Sigmoid colon (tissue), 4 donors: Measurements from ENCODE around the gene MAP2.

ENCODE experiments used
- CTCF ChIP-seq, 4 experiments: fragments of 450-650 bp in 3 of 4; fragments of 200-600 bp in 1 of 4; IDR thresholded peaks; one replicate each; pipeline ENCODE4 v1.5.1; 2016 to 2019; ENCODE audit warnings: antibody characterized with exemption in 4 of 4, mild to moderate bottlenecking in 3 of 4, moderate library complexity in 2 of 4
- EP300 ChIP-seq, 4 donors: sonication (generic); formaldehyde crosslinking; IDR thresholded peaks; one replicate each; pipeline ENCODE4 v1.6.1; 2017; ENCODE audit warnings: antibody characterized with exemption in 4 of 4
- POLR2A ChIP-seq, 2 donors: fragments of 450-650 bp; IDR thresholded peaks; one replicate each; pipeline ENCODE4 v1.6.1; 2016; ENCODE audit warnings: antibody characterized with exemption in 2 of 2, mild to moderate bottlenecking in 2 of 2, moderate library complexity in 2 of 2
- POLR2AphosphoS5 ChIP-seq, 4 donors: sonication (generic); formaldehyde crosslinking; IDR thresholded peaks; one replicate each; pipeline ENCODE4 v1.6.1; 2017; ENCODE audit warnings: antibody characterized with exemption in 4 of 4

- TF ChIP-seq POLR2A (IDR thresholded peaks at IDR 0.05), result no peak
- TF ChIP-seq POLR2AphosphoS5 (IDR thresholded peaks at IDR 0.05), result no peak
- TF ChIP-seq CTCF (IDR thresholded peaks at IDR 0.05), result no peak
- no peak for TF ChIP-seq EP300 (IDR thresholded peaks at IDR 0.05)
These were observed 289.4 kb downstream of the MAP2 start for GRCh38 chr2:209713219-209713618.
